Prostate gland (tissue), 2 donors: Measurements from ENCODE around the gene CCSER2. TPM values are rescaled to one million over a fixed set of nuclear protein-coding genes. Genes with fewer than 3 reads are reported as not detected.

Source experiments
- DNase-seq: peaks from one replicate; pipeline ENCODE4 v3.0.0-alpha.2; 2019; ENCODE audit warnings: low spot score
- H3K27ac ChIP-seq, 2 donors: fragments of 200-600 bp; sonication (generic); 2 replicates each; pipeline ENCODE4 v1.5.1; 2017 to 2019
- H3K27me3 ChIP-seq: fragments of 200-600 bp; sonication (generic); replicated peaks from 2 replicates; pipeline ENCODE4 v1.5.1; 2019; ENCODE audit not compliant: insufficient read depth
- H3K36me3 ChIP-seq, 2 donors: fragments of 200-600 bp; sonication (generic); 1 replicate in 1 of 2; 2 replicates in 1 of 2; pipeline versions ENCODE4 v1.5.1 to v1.8.1; 2017 to 2019
- H3K4me1 ChIP-seq: fragments of 200-600 bp; sonication (generic); replicated peaks from 2 replicates; pipeline ENCODE4 v1.5.1; 2019
- H3K4me3 ChIP-seq, 2 donors: fragments of 200-600 bp; sonication (generic); 2 replicates each; pipeline ENCODE4 v1.5.1; 2017 to 2019
- H3K9me3 ChIP-seq: fragments of 200-600 bp; sonication (generic); 2 replicates; pipeline ENCODE4 v1.5.1; 2017
- POLR2A ChIP-seq: fragments of 450-650 bp; IDR thresholded peaks from one replicate; pipeline ENCODE4 v1.6.1; 2016; ENCODE audit warnings: antibody characterized with exemption, mild to moderate bottlenecking
- POLR2AphosphoS5 ChIP-seq: sonication (generic); formaldehyde crosslinking; IDR thresholded peaks from one replicate; pipeline ENCODE4 v1.6.1; 2017; ENCODE audit warnings: antibody characterized with exemption
- WGBS: methylation state at CpG from one replicate; pipeline ENCODE4 v1.1.5; 2018; 5-methylcytosine and 5-hydroxymethylcytosine counted together
- intact Hi-C: fragments of 100-400 bp; cut with DNase I; formaldehyde crosslinking; loops from one replicate; pipeline ENCODE4 v1.14.2; 2022
- total RNA-seq, 2 donors: library from RNA; depleted of rRNA; stranded (reverse); fragments of >200 nt; gene quantifications; one replicate each; pipeline ENCODE4 v1.1.0, GENCODE V29; 2016
- TF ChIP-seq, protein P1 (sequence below), 4 experiments: fragments of 200-600 bp in 2 of 4; fragments of 450-650 bp in 2 of 4; sonication (generic) in 2 of 4; IDR thresholded peaks; 1 replicate in 3 of 4; 2 replicates in 1 of 4; pipeline ENCODE4 v1.5.1; 2016 to 2019; ENCODE audit warnings: antibody characterized with exemption in 4 of 4, mild to moderate bottlenecking in 2 of 4, moderate library complexity in 2 of 4

Gene CCSER2
- total RNA-seq, 2 donors from 2014 or later, result 30.4 to 53.6 TPM

- TF ChIP-seq POLR2A, result no peak
- TF ChIP-seq POLR2AphosphoS5, result no peak
- TF ChIP-seq, protein P1, sequence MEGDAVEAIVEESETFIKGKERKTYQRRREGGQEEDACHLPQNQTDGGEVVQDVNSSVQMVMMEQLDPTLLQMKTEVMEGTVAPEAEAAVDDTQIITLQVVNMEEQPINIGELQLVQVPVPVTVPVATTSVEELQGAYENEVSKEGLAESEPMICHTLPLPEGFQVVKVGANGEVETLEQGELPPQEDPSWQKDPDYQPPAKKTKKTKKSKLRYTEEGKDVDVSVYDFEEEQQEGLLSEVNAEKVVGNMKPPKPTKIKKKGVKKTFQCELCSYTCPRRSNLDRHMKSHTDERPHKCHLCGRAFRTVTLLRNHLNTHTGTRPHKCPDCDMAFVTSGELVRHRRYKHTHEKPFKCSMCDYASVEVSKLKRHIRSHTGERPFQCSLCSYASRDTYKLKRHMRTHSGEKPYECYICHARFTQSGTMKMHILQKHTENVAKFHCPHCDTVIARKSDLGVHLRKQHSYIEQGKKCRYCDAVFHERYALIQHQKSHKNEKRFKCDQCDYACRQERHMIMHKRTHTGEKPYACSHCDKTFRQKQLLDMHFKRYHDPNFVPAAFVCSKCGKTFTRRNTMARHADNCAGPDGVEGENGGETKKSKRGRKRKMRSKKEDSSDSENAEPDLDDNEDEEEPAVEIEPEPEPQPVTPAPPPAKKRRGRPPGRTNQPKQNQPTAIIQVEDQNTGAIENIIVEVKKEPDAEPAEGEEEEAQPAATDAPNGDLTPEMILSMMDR (IDR thresholded peaks at IDR 0.05), result no peak
- H3K9me3 ChIP-seq, result no peaks in the 10 kb centered on the region
- H3K27ac ChIP-seq, result no peak overlapping the region
- H3K4me3 ChIP-seq, result no peak overlapping the region
- H3K36me3 ChIP-seq, result no peaks in the 10 kb centered on the region
- WGBS, result 93% methylated on average over 4 of the region's 4 CpGs
- DNase-seq, result no peak
- no peaks in the 10 kb centered on the region for H3K27me3 ChIP-seq
- H3K4me1 ChIP-seq, result no peaks in the 10 kb centered on the region
- intact Hi-C loops, result no loop called here
These were observed 20.1 kb downstream of the CCSER2 start for GRCh38 chr10:84348447-84348846.

DNA sequence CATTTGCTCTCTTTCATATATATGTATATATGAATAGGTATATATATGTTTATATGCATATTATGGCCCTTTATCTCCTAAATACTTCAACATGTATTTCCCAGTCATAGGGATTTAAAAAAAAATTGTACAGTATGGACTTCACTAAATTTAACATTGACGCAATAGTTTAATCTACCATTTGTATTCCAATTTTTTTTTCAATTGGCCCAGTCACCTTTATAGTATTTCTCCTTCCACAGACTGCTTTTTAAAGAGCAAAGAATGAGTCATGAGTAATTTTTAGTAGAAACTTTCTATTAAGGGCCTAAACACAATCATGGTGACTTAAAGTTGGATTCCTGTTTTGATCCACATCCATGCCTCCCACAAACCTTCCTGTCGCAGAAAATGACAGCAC is 20.5 kb downstream of the CCSER2 start:
- no peaks in the 10 kb centered on the region for H3K9me3 ChIP-seq
- DNase-seq, result no peak
- intact Hi-C loops, result no loop called here
- no peak overlapping the region for H3K27ac ChIP-seq
- H3K36me3 ChIP-seq, result no peaks in the 10 kb centered on the region
- TF ChIP-seq, protein P1 (IDR thresholded peaks at IDR 0.05), result no peak
- TF ChIP-seq POLR2AphosphoS5, result no peak
- TF ChIP-seq POLR2A, result no peak
- 49% methylated on average over 2 of the region's 2 CpGs for WGBS
- no peak overlapping the region for H3K4me3 ChIP-seq
- no peaks in the 10 kb centered on the region for H3K4me1 ChIP-seq
- no peaks in the 10 kb centered on the region for H3K27me3 ChIP-seq

GRCh38 chr10:84352251-84352842 is 24.0 kb downstream of the CCSER2 start:
- no peaks in the 10 kb centered on the region for H3K9me3 ChIP-seq
- intact Hi-C loops, result no loop called here
- H3K36me3 ChIP-seq, result no peaks in the 10 kb centered on the region
- no peaks in the 10 kb centered on the region for H3K27me3 ChIP-seq
- no peak overlapping the region for H3K27ac ChIP-seq
- no peaks in the 10 kb centered on the region for H3K4me1 ChIP-seq
- no peak overlapping the region for H3K4me3 ChIP-seq
- peak; percentile 49 for DNase-seq
- TF ChIP-seq, protein P1 (IDR thresholded peaks at IDR 0.05), result peak; percentile 18 to 60 (median 51)
- peak; percentile 19 for TF ChIP-seq POLR2AphosphoS5
- TF ChIP-seq POLR2A, result no peak
- WGBS, result 81% methylated on average over 7 of the region's 7 CpGs

DNA sequence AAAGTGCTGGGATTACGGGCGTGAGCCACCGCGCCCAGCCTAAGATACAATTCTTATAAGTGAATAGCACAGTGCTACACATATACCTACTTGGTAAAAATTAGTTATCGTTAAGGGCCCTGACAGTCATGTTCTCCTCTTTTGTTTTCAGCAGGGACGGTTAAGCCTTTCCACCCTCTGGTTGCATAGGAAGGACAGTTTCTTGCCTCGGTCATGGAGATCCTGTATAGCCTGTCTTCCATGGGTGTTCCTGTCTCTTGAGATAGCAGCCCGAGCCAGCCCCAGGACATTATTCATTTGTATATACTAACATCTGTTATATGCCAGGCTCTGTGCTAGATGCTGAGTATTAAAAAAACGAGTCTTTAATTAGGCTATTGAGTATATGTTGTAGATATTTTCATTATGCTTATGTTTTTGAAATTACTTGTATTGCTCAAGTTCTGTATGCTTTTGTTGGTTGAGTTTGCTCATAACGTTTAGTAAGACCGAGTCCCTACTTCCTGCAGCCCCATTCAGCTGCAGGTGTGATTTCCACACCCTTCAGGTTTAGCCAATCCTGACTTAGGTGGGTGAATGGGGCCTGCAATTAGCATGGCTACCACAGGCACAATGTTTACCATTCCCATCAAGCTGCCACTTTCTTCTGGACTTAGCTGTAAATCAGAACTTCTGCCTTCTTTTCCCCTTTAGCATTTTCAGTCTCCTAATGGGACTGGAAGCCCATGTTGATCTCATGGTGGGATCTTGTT is 24.8 kb downstream of the CCSER2 start:
- Histone ChIP-seq H3K4me1 (peaks cover 4% of the 10 kb centered on the region), H3K27ac (no peak overlapping the region), H3K9me3 (no peaks in the 10 kb centered on the region), H3K36me3 (no peaks in the 10 kb centered on the region), H3K27me3 (no peaks in the 10 kb centered on the region), H3K4me3 (no peak overlapping the region)
- TF ChIP-seq POLR2AphosphoS5 (no peak), POLR2A (no peak)
- TF ChIP-seq, protein P1 (IDR thresholded peaks at IDR 0.05), result no peak
- DNase-seq, result no peak
- WGBS, result 83% methylated on average over 11 of the region's 11 CpGs
- intact Hi-C loops, result no loop called here

- Histone ChIP-seq H3K4me3 (no peak overlapping the region), H3K4me1 (peaks cover 6% of the 10 kb centered on the region), H3K9me3 (no peaks in the 10 kb centered on the region), H3K36me3 (no peaks in the 10 kb centered on the region), H3K27ac (no peak overlapping the region), H3K27me3 (no peaks in the 10 kb centered on the region)
- WGBS, result 65% methylated on average over 4 of the region's 4 CpGs
- intact Hi-C loops, result no loop called here
- TF ChIP-seq, protein P1 (IDR thresholded peaks at IDR 0.05), result no peak
- TF ChIP-seq POLR2AphosphoS5, result no peak
- TF ChIP-seq POLR2A, result no peak
- DNase-seq, result no peak
These were observed 26.2 kb downstream of the CCSER2 start for GRCh38 chr10:84354623-84355022.
